Endothelial cell of umbilical vein (primary cell): Measurements from ENCODE around the gene KRTAP10-9. TPM values are rescaled to one million over a fixed set of nuclear protein-coding genes. Genes with fewer than 3 reads are reported as not detected.

Experiments
- BruUV-seq: library from RNA; stranded (reverse); fragments of 400-500 nt; replicated peaks from 2 replicates; lab custom pipeline; 2021; lab: Mats Ljungman, UMichigan
- CTCF ChIA-PET: fragments of 300-600, 350-600 bp; sonication (Branson Sonifier 250); formaldehyde crosslinking; loops from one replicate; lab custom pipeline; 2021; ENCODE audit warnings: antibody characterized with exemption, inconsistent platforms; lab: Charles Lee
- POLR2A ChIA-PET: fragments of 300-600, 350-600 bp; sonication (Branson Sonifier 250); formaldehyde crosslinking; loops from one replicate; lab custom pipeline; 2021; ENCODE audit warnings: antibody characterized with exemption, inconsistent platforms; lab: Charles Lee
- DNase-seq: peaks from one replicate; pipeline ENCODE4 v3.0.0-alpha.2; 2011; ENCODE audit warnings: low read depth, low spot score
- FAIRE-seq: peaks from 2 replicates; lab custom pipeline; 2011; peaks lifted over from hg19 to GRCh38; lab: Jason Lieb, UNC
- H2AFZ ChIP-seq: 2 replicates; pipeline ENCODE4 v1.6.0; 2012; ENCODE audit warnings: low read depth, low read length, control low read depth, inconsistent platforms
- H3K27ac ChIP-seq: 2 replicates; pipeline ENCODE4 v1.5.1; 2011; ENCODE audit warnings: low read depth, mild to moderate bottlenecking, control low read depth, low read length, moderate library complexity; ENCODE audit not compliant: insufficient read depth
- H3K27me3 ChIP-seq, 2 experiments: 2 replicates each; pipeline versions ENCODE4 v1.6.0 to v1.6.1; 2011; ENCODE audit warnings: low read length in 2 of 2, mixed read lengths in 1 of 2; ENCODE audit not compliant: control insufficient read depth in 2 of 2, insufficient read depth in 2 of 2
- H3K36me3 ChIP-seq, 2 experiments: 2 replicates in 1 of 2; 3 replicates in 1 of 2; pipeline ENCODE4 v1.5.1; 2011; ENCODE audit warnings: low read length in 2 of 2, mild to moderate bottlenecking in 1 of 2, moderate library complexity in 1 of 2; ENCODE audit not compliant: control insufficient read depth in 2 of 2, insufficient read depth in 2 of 2; ENCODE audit errors: extremely low read depth in 1 of 2
- H3K4me1 ChIP-seq: 3 replicates; pipeline ENCODE4 v1.5.1; 2011; ENCODE audit warnings: mild to moderate bottlenecking, low read length; ENCODE audit not compliant: control insufficient read depth, insufficient read depth; ENCODE audit errors: extremely low read depth
- H3K4me2 ChIP-seq: 2 replicates; pipeline ENCODE4 v1.6.1; 2011; ENCODE audit warnings: low read length, control low read depth, mixed read lengths; ENCODE audit not compliant: insufficient read depth
- H3K4me3 ChIP-seq, 3 experiments: fragments of 200-600 bp in 1 of 3; sonication (generic), shearing (Covaris generic) in 1 of 3; replicated peaks in 1 of 3; 2 replicates each; pipeline ENCODE4 v1.5.1; 2011 to 2016; ENCODE audit warnings: control low read depth in 3 of 3, low read length in 3 of 3, mild to moderate bottlenecking in 2 of 3, inconsistent platforms in 1 of 3, low read depth in 1 of 3, moderate library complexity in 1 of 3; ENCODE audit not compliant: insufficient read depth in 1 of 3
- H3K79me2 ChIP-seq: 2 replicates; pipeline ENCODE4 v1.6.0; 2012; ENCODE audit warnings: low read length, inconsistent platforms; ENCODE audit not compliant: control insufficient read depth, insufficient read depth
- H3K9ac ChIP-seq: replicated peaks from 2 replicates; pipeline ENCODE3; 2011; ENCODE audit warnings: low read length, control low read depth; ENCODE audit not compliant: insufficient read depth; ENCODE audit errors: extremely low read depth
- H3K9me1 ChIP-seq: replicated peaks from 3 replicates; pipeline ENCODE4 v1.6.0; 2011; ENCODE audit warnings: mild to moderate bottlenecking, low read length; ENCODE audit not compliant: control insufficient read depth, insufficient read depth; ENCODE audit errors: extremely low read depth
- H3K9me3 ChIP-seq: replicated peaks from 2 replicates; pipeline ENCODE4 v1.5.1; 2012; ENCODE audit warnings: low read length, inconsistent platforms; ENCODE audit not compliant: control insufficient read depth, insufficient read depth
- H4K20me1 ChIP-seq: replicated peaks from 2 replicates; pipeline ENCODE3; 2011; ENCODE audit warnings: mild to moderate bottlenecking, low read length; ENCODE audit not compliant: control insufficient read depth, insufficient read depth; ENCODE audit errors: extremely low read depth
- CTCF ChIP-seq, 2 donors: IDR thresholded peaks; 1 replicate in 1 of 2; 2 replicates in 1 of 2; pipeline ENCODE4 v1.5.1; 2011; ENCODE audit warnings: low read length in 2 of 2, mild to moderate bottlenecking in 2 of 2, moderate library complexity in 2 of 2, control low read depth in 1 of 2, inconsistent platforms in 1 of 2, low read depth in 1 of 2; ENCODE audit not compliant: insufficient read depth in 1 of 2; ENCODE audit errors: extremely low read depth in 1 of 2
- EZH2 ChIP-seq: IDR thresholded peaks from 2 replicates; pipeline ENCODE4 v1.6.1; 2012; ENCODE audit warnings: borderline replicate concordance, low read depth, mild to moderate bottlenecking, moderate library complexity, low read length, inconsistent platforms; ENCODE audit not compliant: severe bottlenecking
- FOS ChIP-seq: IDR thresholded peaks from 2 replicates; pipeline ENCODE4 v1.6.1; 2011; ENCODE audit warnings: mild to moderate bottlenecking, low read length, moderate library complexity, borderline replicate concordance; ENCODE audit not compliant: insufficient read depth
- GATA2 ChIP-seq: IDR thresholded peaks from 2 replicates; pipeline ENCODE4 v1.7.0; 2011; ENCODE audit warnings: low read depth, mild to moderate bottlenecking, moderate library complexity, mixed read lengths, low read length; ENCODE audit not compliant: insufficient read length, insufficient read depth
- JUN ChIP-seq: IDR thresholded peaks from 2 replicates; pipeline ENCODE4 v1.6.1; 2011; ENCODE audit warnings: borderline replicate concordance, low read depth; ENCODE audit not compliant: insufficient read length, insufficient read depth
- MAX ChIP-seq: IDR thresholded peaks from 2 replicates; pipeline ENCODE4 v1.6.1; 2011; ENCODE audit not compliant: insufficient read depth, insufficient read length
- MYC ChIP-seq: IDR thresholded peaks from one replicate; pipeline ENCODE4 v1.6.1; 2011; ENCODE audit warnings: mild to moderate bottlenecking, low read depth, low read length
- POLR2A ChIP-seq: IDR thresholded peaks from 2 replicates; pipeline ENCODE4 v1.6.1; 2012; ENCODE audit warnings: low read depth, mild to moderate bottlenecking, control low read depth, low read length
- POLR2AphosphoS5 ChIP-seq: IDR thresholded peaks from 2 replicates; pipeline ENCODE4 v1.6.1; 2012; ENCODE audit warnings: low read depth, mild to moderate bottlenecking, control low read depth, low read length, moderate library complexity; ENCODE audit not compliant: insufficient read depth
- dilution Hi-C: fragments of 300-500 bp; cut with MboI; formaldehyde crosslinking; loops from one replicate; pipeline ENCODE4 v1.15.0; 2019; ENCODE audit warnings: low sequenced_read_pairs; ENCODE audit not compliant: extremely low pct_ligation_motif_present
- intact Hi-C: fragments of 100-400 bp; cut with micrococcal nuclease; formaldehyde crosslinking; loops from one replicate; pipeline ENCODE4 v1.10.0; 2022
- polyA plus RNA-seq, 4 experiments: library from polyadenylated mRNA; depleted of rRNA in 3 of 4; stranded (reverse) in 3 of 4; unstranded in 1 of 4; fragments of >200 nt; gene quantifications; 2 replicates each; pipeline versions ENCODE4 v1.2.1 to v1.2.3, GENCODE V29; 2011 to 2012; ENCODE audit warnings: missing spikeins in 1 of 4
- total RNA-seq: library from RNA; stranded (reverse); gene quantifications from 2 replicates; pipeline ENCODE4 v1.2.3, GENCODE V29; 2021

The KRTAP10-9 gene
- total and polyA plus RNA-seq, 2 donors (not counting 3 experiments of a cell fraction or from before 2014, with no cell fraction given), result not detected

GRCh38 chr21:44628707-44629391 is 2.0 kb downstream of the KRTAP10-9 start:
- no peaks in the 10 kb centered on the region for H4K20me1 ChIP-seq
- H3K36me3 ChIP-seq, result no peaks in the 10 kb centered on the region
- TF ChIP-seq MAX (no peak), GATA2 (no peak), CTCF (IDR thresholded peaks at IDR 0.05; ENCODE audit: extremely low read depth in 1 of 2, insufficient read depth in 1 of 2, low read depth in 1 of 2, low read length in 2 of 2) (no peak), POLR2A (no peak), MYC (no peak), POLR2AphosphoS5 (no peak), FOS (no peak), EZH2 (no peak), JUN (no peak)
- no peaks in the 10 kb centered on the region for H3K9me3 ChIP-seq
- no peak overlapping the region for H3K9ac ChIP-seq
- no peak overlapping the region for H3K4me2 ChIP-seq
- H3K4me1 ChIP-seq, result no peaks in the 10 kb centered on the region
- POLR2A ChIA-PET, result no interaction called here
- no peaks in the 10 kb centered on the region for H3K79me2 ChIP-seq
- BruUV-seq, result no TSS peak
- CTCF ChIA-PET, result no interaction called here
- H3K27me3 ChIP-seq, result no peaks in the 10 kb centered on the region
- DNase-seq, result no peak
- no peaks in the 10 kb centered on the region for H3K9me1 ChIP-seq
- H3K4me3 ChIP-seq, result no peak overlapping the region
- dilution Hi-C loops (no loop called here), intact Hi-C loops (no loop called here)
- H3K27ac ChIP-seq, result no peak overlapping the region
- FAIRE-seq, result no peak
- no peak overlapping the region for H2AFZ ChIP-seq
